ENCODE results near the gene CFAP57.
"Not testable (repeated sequence)": the region's sequence is repeated elsewhere in the genome, so short reads cannot be mapped to it uniquely, and the experiment has no call there.

CFAP57 gene

DNA sequence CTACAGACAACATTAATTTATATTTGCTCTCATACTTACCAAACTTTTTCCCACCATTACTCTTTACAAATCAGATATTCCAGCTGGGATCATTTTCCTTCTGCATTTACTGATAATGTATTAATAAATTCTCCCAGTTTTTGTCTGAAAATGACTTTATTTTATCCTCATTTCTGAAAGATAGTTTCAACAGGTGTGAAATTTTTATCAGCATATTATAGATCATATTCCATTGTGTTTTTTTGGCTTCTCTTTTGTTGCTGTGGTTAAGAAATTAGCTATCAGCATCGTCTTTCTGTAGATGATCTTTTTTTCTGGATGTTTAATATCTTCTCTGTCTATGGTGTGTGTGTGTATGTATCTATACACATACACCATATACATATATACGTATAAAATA lies 2.7 kb downstream of the CFAP57 start:
- DNase-seq: no peak

DNA sequence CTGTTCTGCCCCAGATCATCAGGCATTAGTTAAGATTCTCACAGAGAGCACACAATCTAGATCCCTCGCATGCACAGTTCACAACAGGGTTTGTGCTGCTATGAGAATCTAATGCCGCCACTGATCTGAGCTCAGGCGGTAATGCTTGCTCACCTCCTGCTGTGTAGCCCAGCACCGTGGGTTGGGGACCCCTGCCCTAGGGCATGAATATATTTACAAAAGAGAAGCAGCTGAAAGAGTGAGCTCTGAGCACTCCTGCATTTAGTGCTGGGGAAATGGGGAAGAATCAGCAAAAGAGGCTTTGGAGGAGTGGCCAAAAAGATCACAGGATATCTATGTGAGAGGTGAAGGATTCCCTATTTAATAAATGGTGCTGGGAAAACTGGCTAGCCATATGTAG lies 5.6 kb downstream of the CFAP57 start:
- no peak for DNase-seq

DNA sequence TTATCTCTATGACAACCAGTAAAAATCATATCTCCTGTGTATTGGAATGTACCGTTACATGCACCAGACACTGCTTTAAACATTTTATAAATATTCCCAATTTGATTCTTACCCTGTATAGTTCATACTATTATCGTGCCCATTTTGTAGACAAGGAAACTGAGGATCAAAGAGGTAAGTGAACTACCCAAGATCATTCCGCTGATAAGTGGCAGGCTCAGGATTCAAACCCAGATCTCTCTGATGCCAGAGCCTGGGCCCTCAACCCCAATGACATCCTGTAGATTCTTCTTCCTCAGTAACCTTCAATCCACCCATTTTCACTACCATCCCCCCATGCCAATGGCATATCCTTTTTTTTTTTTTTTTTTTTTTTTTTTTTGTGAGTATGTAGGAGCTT lies 12.3 kb downstream of the CFAP57 start:
- DNase-seq: no peak

DNA sequence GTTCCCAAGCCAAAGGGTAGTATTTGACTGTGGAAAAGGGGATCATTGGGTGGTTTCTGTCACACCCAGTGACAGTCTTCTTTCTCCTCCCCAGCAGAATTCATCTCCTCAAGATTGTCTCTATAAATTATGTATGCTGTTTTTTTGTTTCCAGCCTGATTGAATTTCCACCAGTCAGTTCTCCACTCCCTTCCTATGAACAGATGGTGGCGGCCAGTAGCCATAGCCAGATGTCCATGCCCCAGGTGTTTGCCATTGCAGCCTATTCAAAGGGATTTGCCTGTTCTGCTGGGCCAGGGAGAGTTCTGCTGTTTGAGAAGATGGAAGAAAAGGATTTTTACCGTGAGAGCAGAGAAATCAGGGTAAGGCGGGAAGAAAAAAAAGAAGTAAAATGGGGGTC lies 12.9 kb downstream of the CFAP57 start:
- DNase-seq: no peak

DNA sequence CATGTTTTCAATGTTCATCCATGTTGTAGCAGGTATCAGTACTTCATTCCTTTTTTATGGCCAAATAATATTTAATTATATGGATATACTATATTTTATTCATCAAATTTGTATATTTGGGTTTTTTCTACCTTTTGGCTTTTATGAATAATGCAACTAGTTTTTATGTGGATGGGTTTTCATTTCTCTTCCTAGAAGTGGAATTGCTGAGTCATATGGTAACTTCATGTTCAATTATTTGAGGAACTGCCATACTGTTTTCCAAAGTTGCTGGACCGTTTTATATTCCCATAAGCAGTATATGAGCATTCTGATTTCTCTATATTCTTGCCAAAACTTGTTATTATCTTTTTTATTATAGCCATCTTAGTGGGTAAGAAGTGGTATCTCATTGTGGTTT lies 16.0 kb downstream of the CFAP57 start:
- no peak for DNase-seq

DNA sequence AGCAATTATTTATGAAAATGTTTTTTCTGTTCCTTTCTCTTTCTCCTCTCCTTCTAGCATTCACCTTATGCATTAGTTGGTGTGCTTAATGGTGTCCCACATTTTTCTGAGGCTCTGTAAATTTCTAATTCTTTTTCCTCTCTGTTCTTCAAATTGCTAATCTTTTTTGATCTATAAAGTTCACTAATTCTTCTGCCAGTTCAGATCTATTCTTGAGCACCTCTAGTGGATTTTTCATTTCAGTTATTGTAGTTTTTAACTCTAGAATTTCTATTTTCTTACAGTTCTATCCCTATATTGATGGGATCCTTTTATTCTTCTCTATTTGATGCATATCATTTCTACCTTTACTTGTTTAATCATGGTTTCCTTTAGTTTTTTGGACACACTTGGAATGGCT lies 22.4 kb downstream of the CFAP57 start:
- no peak for DNase-seq

DNA sequence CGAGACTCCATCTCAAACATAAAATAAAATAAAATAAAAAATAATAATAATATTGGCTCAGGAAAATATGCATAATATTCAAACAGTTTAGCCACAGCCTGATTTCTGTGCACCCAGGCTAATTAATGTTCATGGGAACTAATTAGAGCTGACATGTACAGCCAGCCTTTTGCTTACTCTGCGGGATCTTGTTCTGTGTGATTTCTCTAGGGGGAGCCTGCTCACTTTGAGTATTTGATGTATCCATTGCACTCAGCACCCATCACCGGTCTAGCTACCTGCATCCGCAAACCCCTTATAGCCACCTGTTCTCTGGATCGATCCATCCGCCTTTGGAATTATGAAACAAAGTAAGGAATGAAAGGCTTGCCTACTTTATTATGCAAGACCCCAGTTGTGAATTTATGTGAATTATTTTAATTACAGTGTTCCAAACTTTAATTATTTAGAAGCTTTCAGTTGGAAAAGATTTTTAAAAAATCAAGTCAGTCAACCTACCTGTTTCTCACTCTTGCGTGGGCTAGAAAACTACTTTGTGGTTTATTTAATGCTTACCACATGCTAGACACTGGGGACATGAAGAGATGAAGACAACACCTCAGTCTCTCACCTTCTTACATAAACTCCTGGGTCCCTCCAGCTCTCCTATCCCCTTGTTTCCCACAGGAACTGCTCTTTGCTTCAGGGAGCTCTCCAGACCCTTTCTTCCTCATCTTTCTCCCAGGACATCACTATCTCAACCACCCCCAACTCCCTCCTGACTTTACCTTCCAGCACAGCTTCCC lies 25.4 kb downstream of the CFAP57 start:
- DNase-seq: no peak

DNA sequence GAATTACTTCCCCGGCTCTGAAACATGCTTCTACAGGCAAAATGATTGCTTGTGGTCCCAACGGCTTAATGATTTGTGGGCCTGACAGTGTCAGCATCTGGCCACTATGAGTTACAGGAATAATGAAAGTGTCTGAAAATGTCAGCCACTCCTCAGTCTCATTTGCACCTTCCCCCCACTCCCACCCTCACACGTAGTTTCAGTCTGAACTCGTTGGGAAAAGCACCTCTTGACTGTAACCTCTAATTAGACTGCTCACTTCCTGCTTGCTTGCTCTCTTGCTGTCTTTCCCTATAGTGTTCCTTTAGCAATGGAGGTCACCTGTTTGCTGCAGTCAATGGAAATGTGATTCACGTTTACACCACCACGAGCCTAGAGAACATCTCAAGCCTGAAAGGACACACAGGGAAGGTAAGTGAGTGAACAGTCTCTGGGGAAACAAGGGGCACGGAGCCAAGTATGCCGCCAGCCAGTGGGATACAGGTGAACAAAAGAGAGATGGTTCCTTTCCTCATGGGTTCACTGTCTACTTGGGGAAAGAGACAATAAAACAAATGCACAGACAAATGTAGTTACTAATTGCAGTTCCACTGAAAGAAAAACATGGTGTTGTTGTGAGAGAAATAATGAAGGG lies 27.1 kb downstream of the CFAP57 start:
- no peak for DNase-seq

DNA sequence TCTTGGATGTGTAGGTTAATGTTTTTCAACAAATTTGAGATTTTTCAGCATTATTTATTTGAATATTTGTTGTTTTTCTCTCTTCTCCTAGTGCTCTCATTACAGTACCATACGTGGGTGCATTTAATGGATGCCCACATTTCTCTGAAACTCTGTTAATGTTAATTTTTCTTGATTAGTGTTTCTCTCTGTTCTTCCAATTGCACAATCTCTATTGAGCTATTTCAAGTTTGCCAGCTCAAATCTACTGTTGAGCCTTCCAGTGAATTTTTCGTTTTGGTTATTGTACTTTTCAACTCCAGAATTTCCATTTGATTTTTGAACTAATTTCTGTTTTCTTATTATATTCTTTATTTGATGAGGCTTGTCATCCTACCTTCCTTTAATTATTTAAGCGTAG lies 31.7 kb downstream of the CFAP57 start:
- no peak for DNase-seq

DNA sequence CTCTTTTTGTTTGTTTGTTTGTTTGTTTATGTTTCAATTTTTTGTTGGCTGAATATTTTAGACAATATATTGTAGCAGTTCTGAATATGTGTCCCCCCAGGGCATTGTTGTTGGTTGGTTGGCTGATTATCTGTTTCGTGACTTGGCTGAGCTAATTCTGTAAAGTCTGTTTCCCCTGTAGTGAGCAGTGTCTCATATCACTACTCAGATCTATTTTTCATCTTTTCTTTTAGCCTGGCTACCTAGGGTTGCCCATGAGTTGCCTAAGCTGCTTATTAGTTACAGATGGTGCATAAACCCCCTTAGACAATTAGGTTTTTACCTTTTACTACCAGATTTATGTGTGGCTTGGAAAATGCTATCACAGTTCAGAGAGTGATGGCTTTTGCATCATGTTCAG lies 32.3 kb downstream of the CFAP57 start:
- no peak for DNase-seq

DNA sequence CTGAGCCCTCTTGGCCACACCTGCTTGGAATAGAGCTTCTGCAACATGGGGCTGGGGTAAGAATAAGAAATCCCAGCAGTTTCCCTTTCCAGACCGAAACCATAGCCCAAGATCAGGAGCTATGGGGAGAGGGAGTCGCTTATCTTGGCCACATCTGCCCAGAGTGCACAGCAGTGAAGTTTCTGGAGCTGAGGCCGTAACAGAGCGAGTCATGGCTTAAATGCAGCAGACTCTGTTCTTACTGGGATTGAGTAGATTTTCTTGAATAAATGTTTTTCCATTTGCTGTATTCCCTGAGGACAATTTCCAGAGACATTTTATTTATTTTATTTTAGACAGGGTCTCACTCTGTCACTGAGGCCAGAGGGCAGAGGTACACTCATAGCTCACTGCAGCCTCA lies 33.5 kb downstream of the CFAP57 start:
- DNase-seq: no peak

DNA sequence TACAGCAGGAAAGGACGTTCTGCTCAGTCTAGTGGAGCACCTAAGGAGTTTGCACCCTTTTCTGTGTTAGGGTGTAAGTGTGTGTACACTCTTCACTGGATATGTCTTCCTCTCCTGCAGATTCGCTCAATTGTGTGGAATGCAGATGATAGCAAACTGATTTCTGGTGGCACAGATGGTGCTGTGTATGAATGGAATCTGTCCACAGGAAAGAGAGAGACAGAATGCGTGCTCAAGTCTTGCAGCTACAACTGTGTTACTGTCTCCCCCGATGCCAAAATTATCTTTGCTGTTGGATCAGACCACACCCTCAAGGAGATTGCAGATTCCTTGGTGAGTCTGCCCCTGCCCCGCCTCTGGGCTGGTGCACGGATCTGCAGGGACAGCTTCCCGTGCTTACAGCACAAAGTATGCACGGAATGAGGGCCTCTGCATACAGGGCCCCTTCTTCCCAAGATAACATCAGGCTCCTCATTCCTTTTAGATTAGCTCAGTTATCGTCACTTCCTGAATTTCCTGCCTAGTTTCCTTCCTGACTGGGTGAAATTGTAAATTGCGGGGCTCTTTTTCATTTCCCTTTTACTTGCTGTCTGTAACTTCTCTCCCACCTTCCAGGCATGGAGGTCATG lies 34.6 kb downstream of the CFAP57 start:
- DNase-seq: no peak

DNA sequence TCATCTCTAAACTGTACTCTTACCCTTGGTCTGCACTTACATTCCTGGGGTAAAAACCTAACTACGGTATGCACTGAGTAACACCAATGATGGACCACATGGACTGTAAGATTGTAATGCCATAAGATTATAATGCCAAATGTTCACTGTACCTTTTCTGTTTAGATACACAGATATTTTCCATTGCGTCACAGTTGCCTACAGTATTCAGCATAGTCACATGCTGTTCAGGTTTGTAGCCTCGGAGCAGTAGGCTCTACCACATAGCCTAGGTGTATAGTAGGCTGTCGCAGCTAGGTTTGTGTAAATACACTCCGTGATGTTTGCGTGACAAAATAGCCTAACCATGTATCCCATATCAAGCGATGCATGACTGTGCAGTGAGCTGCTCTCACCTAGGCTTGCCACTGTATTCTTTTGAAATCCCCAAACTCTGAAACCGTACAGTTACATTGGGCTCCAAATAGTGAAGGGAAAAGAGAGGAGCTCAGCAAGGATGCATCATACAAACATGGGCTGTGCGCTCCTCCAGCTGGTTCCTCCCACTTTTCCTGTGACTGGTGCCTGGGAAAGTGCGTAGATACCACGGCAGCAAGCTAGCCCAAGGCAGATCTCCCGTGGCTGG lies 35.2 kb downstream of the CFAP57 start:
- DNase-seq: no peak

DNA sequence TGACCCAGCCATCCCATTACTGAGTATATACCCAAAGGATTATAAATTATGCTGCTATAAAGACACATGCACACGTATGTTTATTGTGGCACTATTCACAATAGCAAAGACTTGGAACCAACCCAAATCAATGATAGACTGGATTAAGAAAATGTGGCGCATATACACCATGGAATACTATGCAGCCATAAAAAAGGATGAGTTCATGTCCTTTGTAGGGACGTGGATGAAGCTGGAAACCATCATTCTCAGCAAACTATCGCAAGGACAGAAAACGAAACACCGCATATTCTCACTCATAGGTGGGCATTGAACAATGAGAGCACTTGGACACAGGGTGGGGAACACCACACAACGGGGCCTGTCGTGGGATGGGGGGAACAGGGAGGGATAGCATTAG lies 36.1 kb downstream of the CFAP57 start:
- not testable (repeated sequence) for DNase-seq

DNA sequence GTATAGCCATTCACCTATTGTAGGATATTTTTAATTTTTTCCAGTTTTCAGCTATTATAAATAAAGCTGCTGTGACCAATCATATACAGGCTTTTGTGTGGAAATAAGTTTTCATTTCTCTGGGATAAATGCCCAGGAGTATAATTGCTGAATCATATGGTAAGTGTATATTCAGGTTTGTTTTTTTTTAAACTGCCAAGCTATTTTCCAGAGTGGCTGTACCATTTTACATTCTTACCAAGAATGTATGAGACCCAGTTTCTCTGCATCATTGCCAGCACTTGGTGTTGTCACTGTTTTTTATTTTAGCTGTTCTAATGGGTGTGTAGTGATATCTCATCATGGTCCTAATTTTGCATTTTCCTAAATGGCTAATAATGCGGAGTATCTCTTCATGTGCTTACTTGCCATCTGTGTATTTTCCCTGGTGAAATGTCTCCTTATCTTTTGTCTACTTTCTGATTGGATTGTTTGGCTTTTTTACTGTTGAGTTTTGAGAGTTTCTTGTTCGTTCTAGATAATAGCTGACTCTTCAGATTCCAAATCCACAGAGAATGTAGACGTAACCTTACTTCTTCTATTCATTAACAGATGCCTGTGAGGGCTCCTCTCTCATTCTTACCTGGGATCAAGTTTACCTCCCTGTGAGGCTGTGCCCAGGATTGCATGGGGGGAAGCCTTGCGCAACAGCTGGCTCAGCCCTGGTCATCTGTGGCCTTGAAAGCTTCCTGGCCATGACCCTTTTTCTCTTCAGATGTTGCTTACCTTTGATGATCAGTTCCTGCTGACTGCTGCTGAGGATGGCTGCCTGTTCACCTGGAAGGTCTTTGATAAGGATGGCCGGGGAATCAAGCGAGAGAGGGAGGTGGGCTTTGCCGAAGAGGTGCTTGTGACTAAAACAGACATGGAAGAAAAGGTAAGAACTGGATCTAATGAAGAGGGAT lies 42.6 kb downstream of the CFAP57 start:
- DNase-seq: no peak

DNA sequence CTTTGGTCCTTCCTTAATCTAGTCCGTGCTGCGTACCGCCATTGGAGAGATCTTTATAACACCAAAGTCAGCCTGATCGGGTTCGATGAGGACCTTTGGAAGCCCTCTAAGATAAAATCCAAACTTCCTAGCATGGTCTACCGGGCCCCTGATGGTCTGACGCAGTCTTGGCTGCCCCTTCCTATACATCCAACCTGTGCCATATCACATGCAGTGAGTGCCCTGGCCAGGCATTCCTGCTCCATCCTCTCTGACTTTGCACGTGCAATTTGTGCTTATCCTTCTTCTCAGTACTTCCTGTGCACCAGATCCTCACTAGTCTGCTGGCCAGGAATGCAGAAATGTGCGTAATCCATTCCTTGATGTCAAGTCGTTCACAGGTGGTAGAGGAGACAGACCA lies 45.6 kb downstream of the CFAP57 start:
- no peak for DNase-seq

DNA sequence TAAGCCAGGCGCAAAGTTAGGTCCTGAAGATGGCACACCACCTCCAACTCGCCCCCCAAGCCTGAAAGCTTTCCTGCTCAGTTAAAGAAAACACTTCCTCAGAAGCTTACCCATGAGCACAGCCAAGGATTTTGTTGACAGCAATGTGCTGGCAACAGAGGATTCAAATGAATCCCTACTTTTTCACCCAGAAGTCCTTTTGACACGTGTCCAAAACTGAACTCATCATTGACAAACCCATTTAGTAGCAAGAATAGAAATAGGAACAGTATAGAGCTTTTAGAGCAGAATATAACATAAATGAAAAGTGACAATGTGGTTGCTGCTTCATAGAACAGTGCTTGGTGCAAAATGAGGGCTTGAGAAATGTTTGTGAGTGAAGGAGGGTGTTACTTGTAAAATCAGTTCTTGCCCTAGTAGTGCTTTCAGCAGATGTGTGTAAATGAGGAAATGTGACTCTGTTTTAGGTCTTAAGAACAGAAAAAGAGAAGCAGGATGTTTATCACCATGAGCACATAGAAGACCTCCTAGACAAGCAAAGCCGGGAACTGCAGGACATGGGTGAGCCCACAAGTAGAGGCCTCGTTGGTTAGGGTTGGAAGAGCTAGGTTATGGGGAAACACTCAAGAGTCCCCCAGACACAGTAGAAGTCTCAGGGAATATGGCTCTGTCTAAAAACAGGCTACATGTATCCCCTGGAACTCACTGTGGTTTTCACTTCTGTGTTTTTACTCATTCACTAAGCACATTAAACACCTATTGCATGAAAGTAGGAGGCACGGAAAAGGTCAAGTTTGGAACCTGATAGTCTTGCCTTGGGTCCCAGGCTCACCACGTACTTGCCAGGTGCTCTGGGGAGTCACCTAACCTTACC lies 49.0 kb downstream of the CFAP57 start:
- DNase-seq: no peak

DNA sequence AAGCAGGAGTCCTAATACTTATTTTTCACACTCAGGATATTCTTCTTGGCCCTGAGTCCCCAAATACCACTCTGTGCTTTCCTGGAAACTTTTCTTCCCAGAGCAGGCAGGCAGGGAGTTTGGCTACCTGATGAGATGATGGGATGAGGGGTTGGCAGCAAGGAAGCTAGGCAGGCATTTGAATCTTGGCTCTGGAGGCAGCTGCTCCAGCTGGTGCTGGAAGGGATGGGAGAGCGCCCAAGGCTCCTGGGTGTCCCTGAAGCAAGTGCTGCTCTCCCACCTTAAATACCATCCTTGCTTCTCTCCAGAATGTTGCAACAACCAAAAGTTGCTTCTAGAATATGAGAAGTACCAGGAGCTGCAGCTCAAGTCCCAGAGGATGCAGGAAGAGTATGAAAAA lies 49.7 kb downstream of the CFAP57 start:
- no peak for DNase-seq

DNA sequence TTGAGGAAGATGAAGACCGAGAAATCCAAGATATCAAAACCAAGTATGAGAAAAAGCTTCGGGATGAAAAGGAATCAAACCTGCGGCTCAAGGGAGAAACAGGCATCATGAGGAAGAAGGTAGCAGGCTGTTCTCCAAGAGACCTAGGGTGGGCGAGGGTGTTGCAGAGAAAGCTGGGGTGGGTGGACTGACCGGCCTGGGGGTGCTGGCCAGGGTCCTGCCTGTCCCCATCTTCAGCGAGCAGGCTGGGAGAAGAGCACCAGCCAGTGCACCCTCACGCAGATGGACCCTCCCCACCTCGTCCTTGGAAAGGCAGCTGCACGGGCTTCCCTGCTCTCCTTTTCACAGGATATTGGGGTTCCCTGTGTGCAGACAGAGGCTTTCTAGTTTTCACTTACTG lies 50.7 kb downstream of the CFAP57 start:
- DNase-seq: no peak

DNA sequence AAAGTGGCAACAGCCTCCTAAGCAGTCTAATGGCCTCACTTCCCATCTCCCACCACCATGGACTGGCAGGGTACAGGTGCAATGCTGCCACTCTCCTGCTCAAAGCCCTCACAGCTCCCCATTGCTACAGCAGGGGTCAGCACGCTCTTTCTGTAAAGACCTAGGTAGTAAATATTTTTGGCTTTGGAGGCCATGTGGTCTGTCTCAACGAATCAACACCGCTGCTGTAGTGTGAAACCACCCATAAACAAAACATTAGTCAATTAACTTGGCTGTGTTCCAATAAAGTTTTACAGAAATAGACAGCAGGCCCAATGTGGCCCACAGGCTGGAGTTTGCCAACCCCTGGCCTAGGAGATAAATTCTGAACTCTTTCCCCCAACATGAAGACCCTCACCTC lies 53.0 kb downstream of the CFAP57 start:
- no peak for DNase-seq

DNA sequence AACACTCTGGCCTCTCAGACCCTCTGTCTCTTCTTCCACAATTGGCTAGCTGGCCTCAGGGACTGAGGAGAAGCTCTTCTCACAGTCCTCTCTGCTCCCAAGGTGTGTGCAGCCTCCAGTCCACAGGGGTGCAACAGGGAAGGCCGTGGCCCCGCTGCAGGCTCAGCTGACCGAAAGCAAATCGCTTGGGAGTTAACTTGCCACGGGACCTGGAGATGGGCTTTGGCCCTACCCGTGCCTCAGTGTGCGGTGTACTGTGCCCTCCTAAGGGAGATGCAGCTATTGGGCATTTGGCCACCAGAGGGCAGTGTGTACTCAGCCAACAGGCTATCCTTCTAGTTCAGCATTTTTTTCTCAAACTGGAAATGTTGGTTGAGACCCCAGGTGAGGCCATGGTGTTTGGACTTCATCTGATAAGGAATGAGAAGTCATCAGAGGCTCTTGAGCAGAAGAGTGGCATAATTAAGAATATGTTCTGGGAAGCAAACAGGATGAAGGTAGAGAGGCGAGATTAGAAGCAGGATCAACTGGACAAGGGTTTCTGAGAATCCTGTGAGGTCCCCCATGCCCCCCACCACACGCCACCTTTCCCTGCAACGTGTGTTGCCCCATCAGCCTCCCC lies 55.1 kb downstream of the CFAP57 start:
- peak; percentile 18 for DNase-seq
